Middle frontal gyrus (tissue), 1 donor: ENCODE results near the gene APC2.
"Not testable (repeated sequence)": the region's sequence is repeated elsewhere in the genome, so short reads cannot be mapped to it uniquely, and the experiment has no call there.

Experiments used
- DNase-seq: peaks from one replicate; pipeline ENCODE4 v3.0.0-alpha.2; 2015; ENCODE audit warnings: low spot score; ENCODE audit errors: extremely low spot score

Gene APC2

GRCh38 chr19:1475751-1476437 lies 26.0 kb downstream of the APC2 start:
- no peak for DNase-seq

- not testable (repeated sequence) for DNase-seq
These were observed 27.1 kb downstream of the APC2 start for GRCh38 chr19:1477056-1477455.

GRCh38 chr19:1478934-1479707 lies 29.2 kb downstream of the APC2 start, which contains the start of gene C19orf25:
C19orf25 (minus strand) TSS chr19:1479215; CDS start chr19:1478903, 312 bp downstream.
- DNase-seq, result peak; percentile 90

GRCh38 chr19:1481224-1481892 lies 31.4 kb downstream of the APC2 start:
- no peak for DNase-seq

- DNase-seq, result no peak
These were observed 32.0 kb downstream of the APC2 start for GRCh38 chr19:1481893-1482360.

GRCh38 chr19:1482361-1483130 lies 32.6 kb downstream of the APC2 start:
- no peak for DNase-seq

GRCh38 chr19:1483131-1483978 lies 33.4 kb downstream of the APC2 start:
- no peak for DNase-seq

- no peak for DNase-seq
These were observed 34.1 kb downstream of the APC2 start for GRCh38 chr19:1483979-1484428.

- DNase-seq, result no peak
These were observed 37.0 kb downstream of the APC2 start for GRCh38 chr19:1486720-1487575.

- DNase-seq, result no peak
These were observed 37.8 kb downstream of the APC2 start for GRCh38 chr19:1487576-1488281.

- no peak for DNase-seq
These were observed 38.3 kb downstream of the APC2 start for GRCh38 chr19:1488282-1488601.

GRCh38 chr19:1489463-1490310 lies 39.8 kb downstream of the APC2 start:
- DNase-seq, result no peak

- DNase-seq, result peak; percentile 94
These were observed 40.6 kb downstream of the APC2 start, which contains the start of gene PCSK4 for GRCh38 chr19:1490311-1491113. PCSK4 (minus strand) TSS chr19:1490350; CDS start chr19:1490346, 4 bp downstream.

GRCh38 chr19:1491114-1491848 lies 41.4 kb downstream of the APC2 start, which contains the start of gene REEP6:
REEP6 (plus strand) TSS chr19:1491181; CDS start chr19:1491270, 89 bp downstream.
- no peak for DNase-seq

- DNase-seq, result no peak
These were observed 41.9 kb downstream of the APC2 start for GRCh38 chr19:1491849-1492170.

GRCh38 chr19:1492474-1493006 lies 42.6 kb downstream of the APC2 start:
- no peak for DNase-seq
